COLO829 (cell line): ENCODE measurements around the gene INAVA.

ENCODE experiments used
- DNase-seq: peaks from one replicate; pipeline ENCODE4 v3.0.0; 2012; ENCODE audit warnings: low spot score

INAVA gene, protein sequence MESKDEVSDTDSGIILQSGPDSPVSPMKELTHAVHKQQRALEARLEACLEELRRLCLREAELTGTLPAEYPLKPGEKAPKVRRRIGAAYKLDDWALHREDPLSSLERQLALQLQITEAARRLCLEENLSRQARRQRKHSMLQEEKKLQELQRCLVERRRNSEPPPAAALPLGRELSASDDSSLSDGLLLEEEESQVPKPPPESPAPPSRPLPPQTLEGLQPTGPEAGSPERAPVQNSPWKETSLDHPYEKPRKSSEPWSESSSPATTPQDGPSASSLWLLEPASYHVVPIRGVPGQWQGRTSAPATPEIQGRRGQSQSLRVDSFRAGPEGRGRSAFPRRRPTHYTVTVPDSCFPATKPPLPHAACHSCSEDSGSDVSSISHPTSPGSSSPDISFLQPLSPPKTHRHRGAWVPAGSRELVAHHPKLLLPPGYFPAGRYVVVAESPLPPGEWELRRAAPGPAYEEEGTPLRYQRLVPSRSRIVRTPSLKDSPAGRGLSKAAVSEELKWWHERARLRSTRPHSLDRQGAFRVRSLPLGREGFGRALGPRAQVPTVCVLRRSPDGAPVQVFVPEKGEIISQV

DNA sequence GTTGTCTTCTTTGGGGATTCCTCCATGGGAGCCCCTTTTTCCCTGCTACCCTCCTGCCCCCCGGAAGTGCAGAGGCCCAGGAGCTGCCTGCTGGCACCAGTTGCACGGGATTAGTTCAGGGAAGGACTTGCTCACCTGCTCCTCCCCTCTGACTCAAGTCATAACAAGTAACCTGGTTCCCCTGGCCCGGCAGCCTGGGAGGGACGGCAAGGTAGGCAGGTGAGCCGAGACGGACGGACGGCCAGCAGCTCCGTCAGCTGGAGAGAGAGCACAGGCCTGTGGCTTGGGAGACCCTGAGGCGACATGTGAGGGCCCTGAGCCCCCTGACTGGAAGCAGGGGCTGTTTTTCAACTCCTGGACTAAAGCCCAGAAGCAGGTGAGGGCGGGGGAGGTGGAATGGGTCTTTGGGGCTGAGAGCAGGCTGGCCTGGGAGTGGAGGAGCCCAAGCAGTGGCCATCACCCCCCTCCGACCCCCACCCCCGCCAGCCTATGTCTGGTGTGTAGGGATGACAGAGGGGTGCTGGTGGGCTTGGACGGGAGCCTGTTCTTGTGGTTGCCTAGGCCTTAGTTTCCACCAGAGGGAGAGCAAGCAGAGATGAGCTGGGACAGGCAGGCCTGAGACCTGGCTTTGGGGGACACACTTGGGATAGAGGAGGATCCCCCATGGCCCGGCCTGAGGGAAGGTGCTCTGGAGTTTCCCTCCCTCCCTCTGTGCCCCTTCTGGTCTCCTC, at the start of gene INAVA:
TSS of gene INAVA (plus strand) at position 189 of the 731 bp plus-strand sequence. CDS start 3,501 bp downstream, outside the sequence.
- DNase-seq, result no peak

DNA sequence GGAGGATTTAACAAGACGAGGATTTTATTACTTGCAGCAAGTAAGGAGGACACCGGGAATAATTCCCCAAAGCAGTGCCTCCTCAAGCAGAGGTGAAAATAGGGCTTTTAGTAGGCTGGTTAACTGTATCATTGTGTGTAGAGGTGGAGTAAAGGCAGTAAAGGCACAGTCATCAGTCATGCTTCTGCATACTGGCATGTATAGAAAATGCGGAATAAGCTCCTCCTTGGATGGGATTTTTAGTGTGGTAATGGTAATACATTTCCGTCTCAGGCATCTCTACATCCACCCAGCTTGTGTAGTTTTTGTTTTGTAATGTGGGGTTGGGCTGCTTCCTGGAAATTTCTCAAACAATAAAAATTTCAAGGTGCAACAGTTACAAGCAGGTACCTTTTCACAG, 49.3 kb upstream of the INAVA start:
- no peak for DNase-seq

DNA sequence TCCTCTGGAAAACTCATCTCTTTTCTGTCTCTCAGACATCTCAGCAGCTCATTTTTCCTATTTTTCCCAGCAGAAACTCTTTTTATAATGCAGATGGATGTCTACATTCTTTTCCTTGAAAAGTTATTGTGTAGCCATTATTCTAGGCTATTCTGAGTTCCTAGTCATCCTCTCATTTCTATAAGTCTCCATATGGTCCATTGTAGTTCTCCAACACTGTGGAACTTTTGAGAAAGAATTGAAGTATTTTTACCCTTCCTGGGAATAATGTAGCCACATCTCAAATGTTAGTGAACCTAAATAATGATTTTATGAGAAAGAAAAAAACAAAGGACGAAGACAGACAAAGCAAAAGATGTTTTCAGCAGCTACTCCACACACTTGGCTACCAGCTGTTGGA, 48.3 kb upstream of the INAVA start:
- DNase-seq, result no peak

DNA sequence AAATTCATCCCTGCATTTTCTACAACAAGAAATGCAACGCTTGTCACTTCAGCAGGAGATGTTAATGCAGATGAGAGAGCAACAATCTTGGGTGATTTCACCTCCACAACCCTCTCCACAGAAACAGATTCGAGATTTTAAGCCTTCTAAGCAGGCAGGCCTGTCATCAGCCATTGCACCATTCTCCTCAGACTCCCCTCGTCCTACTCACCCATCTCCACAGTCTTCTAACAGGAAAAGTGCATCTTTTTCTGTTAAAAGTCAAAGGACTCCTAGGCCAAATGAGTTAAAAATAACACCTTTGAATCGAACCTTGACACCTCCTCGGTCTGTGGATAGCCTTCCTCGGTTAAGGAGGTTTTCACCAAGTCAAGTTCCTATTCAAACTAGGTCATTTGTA, 45.3 kb upstream of the INAVA start:
- no peak for DNase-seq

DNA sequence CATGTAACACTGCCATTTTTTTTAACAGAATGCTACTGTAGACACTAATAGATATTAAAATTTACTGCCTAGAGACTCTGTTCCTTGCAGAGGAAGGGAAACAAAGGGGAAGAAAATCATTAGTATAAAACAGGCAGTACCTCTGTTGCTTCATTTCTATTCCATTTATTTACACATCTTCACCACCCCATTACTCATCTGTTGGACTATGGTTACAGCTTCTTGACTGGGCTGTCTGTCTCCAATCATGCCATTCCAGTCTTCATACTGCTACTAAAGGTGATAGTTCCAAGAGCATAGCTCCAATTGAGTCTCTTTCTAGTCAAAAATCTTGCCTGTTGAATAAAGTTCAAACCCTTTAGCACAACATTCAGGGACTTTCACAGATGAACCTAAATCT, 44.1 kb upstream of the INAVA start:
- DNase-seq, result no peak

DNA sequence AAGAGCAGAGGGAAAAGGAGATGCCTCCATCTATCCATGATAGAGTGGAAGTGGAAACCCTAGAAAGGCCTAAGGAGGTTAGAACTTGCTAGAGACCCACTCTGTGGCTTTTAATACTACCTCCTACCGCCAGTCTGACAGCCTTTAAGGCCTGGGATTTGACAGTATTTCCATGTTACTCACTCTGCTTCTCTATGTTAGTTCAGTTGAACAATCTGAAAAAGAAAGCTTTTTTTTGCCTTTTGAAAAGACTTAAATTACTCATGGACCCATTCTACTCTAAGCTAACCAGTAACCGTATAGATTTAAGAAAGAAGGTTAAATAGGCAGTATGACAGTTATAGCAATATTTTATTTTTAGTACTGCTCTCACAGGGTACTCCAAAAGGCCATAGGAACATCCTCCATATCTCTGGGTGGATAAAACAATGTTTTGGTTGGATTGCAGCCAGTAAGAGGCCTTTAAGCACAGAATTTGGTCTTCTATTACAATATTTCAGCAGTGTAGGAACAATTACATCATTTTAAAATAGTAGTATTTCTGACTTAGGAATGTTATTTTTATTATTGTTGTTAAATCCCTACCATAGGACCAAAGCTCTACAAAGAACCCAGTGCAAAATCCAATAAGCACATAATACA, 37.9 kb upstream of the INAVA start:
- DNase-seq, result no peak

DNA sequence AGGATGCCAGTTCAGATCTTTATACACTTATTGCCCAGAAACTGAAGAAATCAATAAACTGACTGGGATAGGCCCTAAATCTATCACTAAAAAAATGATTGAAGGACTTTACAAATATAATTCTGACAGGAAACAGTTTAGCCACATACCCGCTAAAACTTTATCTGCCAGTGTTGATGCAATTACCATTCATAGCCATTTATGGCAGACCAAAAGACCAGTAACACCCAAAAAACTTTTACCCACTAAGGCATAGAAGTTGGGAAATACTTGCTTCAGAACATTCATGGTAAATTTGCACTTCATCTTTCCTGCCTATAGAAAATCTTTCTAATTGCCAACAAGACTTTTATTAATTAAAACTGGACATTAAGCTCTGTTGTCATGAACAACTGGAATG, 36.9 kb upstream of the INAVA start:
- no peak for DNase-seq

DNA sequence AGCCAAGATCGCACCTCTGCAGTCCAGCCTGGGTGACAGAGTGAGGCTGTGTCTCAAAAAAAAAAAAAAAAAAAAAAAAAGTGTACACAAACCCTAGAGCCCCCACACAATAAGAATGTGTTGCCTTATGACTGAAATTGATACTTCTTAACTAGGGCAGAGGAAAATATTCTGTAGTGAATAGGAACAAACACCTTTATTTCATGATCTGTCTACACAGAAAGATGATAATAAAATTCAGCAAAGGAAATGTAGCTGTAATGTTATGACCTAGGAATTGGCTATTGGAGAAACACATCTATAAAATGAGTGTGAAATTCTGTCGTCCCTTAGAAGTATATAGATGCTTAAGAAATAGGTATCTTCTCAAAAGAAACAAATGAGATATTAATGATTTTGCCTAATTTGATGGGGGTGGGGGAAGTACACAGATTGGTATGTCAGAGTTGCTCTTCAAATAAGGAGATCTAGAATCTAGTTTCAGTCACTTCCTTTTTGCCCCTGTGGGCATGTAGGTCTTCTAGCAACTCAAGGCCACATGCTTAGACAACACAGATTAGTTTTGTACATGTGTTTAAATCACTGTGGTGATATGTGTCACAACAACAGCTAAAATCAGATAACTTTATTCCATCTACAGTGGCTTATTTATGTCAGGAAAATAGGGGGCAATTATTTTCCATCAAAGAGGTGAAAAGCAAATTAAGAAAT, 32.6 kb upstream of the INAVA start:
- no peak for DNase-seq

DNA sequence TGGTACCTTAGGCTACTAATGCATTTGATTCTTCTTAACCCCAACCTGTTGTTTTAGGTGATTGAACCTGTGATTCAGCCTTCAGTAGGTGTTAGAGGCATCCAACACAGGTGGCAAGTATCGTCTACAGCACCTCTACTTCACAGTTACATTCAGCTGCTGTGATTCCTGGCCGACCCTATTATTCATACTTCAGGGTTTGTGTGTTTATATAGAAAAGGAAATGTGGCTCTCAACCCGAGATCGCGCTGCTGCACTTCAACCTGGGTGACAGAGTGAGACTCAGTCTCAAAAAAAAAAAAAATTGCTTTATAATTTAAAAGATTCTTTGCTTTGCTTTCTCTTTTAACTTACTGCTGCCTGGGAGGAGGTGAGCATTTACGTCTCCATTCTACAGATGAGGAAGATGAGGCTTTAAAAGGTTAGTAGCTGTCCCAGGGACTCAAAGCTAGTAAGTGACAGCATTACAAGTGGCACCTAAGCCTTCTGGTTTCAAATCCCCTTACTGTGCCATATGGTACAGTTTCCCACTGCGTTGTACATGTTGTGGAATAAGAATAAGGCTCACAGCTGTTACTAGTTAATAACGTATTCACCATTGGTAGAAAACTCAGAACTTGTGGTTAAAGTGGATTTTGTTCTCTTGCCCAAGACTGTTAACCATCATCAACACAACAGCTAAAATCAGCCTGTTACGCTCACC, 31.8 kb upstream of the INAVA start:
- no peak for DNase-seq

DNA sequence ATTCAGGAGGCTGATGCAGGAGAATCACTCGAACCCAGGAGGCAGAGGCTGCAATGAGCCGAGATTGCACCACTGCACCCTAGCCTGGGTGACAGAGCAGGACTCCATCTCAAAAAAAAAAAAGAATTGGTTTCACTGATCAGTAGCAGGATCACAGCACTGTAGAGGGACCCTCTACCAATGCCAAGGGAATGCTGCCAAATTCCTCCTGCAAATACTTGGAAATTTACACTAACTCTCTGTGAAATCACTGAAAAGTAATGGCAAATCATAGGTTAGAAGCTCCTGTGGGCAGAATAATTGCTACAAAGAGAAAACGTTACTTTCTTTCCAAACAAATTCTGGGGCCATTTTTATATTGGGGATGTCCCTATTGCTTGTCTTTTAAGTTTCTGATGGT, 28.6 kb upstream of the INAVA start:
- no peak for DNase-seq

DNA sequence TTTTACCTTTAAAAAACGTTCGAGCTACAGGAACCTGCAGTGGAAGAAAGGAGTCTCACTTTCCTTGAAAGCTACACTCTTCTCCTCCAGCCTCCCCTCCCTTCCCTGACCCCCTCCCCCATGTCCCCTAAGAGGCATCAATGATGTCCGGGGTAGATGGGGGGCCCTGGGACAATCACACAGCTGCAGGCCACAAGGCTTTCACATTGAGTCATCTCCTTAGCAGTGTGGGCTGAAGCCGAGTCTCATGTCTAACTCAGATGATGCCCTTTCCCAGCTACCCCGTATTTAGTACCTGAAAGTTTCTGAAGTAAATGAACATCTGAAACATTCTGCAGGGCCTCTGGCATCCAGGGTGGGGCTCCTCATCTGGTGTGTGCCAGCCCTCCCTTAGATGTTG, 28.2 kb upstream of the INAVA start:
- no peak for DNase-seq

DNA sequence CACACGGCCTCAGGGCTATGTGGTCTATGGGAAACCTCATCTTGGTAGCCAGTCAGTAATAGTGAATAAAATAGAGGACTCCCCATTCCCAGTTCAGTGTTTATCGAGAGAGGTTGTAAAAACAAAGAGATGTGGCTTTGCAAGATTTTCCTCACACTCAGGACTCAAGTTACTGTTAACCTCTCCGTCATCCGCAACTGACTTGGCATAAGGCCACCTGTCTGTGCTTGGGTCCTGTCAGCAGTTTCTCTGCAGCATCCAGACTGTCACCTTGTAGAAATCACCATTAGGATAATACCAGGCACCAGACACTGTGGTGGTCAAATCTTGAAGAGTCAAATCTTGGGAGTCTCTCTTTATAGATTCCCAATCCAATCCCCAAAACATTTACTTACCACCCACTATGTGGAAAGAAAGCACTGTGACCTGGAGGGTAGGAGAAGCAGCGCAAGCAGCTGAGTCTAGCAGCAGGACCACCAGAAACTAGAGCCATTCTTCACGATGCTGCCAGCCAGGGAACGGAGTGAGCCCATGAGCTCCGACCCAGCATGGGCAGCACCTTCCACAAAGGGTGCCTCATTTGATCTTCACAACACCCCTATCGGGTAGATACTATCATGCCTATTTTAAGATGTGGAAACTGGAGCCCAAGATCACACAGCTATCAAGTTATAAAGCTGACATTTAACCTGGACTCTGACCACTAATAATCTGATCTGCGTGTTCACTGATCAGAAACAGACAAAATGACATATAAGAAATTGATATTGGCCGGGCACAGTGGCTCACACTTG, 27.5 kb upstream of the INAVA start:
- DNase-seq, result no peak

DNA sequence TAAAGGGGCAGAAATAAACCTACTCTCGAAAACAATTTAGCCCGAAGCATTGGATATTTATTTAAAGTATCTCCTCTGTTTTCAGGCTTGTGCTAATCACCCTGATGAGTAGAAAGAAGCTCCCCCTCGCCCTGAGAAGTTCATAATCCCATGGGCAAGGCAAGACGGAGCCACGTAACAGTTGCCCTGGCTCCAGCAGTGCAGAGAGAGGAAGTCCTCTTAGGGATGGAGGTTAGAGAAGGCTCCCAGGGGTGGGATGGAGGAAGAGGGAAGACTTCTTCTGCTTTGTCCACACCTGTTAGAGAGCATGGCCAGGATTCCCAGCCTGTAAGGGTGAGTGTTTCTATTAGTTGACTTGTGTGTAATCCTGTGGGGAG, 25.3 kb upstream of the INAVA start:
- DNase-seq, result no peak

DNA sequence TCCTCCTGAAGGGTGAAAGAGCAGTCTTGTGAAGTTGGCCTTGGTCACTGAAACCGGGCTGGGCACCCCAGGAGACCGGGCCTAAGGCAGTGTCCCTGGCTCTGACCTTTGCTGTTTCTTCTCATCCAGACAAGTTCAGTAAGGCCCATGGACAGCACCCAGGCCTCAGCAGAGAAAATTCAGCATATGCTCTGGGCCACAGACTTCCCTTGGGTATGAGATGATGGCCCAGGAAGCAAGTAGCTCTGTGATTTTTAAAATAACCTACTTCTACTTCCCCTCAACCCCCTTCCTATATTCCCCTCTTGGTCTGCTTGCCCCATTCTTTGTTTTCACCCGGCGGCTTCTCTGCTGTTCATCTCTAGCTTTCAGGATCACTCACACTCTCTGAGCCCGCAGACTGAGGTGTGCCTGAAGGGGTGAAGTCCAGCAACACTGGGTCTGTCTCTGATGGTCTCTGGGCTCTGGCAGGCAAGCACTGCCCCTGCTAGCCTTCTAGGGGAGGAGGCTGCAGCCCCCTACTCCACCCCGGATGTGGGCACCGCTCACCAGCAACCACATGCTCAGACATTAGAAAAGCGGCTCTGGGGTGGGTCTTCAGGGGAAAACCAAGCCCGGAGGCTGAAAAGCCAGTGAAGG, 24.8 kb upstream of the INAVA start:
- no peak for DNase-seq

DNA sequence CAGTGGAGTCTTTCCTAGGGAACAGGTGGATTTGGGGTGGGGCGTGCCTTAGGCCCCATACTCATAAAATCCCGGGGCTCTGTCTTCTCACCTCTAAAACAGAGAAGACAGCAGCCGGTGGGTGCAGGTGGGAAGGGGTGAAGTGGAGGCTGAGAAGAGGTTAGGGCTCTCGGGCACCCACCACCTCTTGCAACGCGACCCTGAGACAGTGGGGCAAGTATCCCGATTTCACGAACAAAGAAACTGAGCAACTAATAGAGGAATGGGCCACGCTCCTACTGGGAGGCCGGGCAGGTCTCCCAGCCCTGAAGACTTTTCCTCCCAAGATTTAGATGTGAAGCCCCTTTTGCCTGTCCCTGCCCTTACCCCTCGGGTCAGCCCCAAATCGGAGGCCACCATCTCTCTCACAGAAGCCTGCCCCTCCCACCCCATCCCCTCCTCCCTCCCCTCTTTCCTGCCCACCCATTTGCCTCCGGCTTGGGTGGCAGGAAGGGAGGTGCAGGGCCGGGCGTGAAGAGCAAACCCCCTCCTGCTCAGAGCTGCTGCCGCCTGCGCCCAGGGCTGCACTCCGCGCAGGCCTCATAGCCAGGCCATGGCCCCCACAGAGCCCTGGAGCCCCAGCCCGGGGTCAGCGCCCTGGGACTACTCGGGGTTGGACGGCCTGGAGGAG, 22.1 kb upstream of the INAVA start, which contains the start of gene GPR25:
TSS of gene GPR25 (plus strand) at position 536 of the 670 bp plus-strand sequence. CDS start at position 593, 57 bp downstream.
- DNase-seq, result no peak

DNA sequence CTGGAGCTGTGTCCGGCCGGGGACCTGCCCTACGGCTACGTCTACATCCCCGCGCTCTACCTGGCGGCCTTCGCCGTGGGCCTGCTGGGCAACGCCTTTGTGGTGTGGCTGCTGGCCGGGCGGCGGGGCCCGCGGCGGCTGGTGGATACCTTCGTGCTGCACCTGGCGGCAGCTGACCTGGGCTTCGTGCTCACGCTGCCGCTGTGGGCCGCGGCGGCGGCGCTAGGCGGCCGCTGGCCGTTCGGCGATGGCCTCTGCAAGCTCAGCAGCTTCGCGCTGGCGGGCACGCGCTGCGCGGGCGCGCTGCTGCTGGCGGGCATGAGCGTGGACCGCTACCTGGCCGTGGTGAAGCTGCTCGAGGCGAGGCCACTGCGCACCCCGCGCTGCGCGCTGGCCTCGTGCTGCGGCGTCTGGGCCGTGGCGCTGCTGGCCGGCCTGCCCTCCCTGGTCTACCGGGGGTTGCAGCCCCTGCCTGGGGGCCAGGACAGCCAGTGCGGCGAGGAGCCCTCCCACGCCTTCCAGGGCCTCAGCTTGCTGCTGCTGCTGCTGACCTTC, 21.5 kb upstream of the INAVA start:
- DNase-seq, result no peak

DNA sequence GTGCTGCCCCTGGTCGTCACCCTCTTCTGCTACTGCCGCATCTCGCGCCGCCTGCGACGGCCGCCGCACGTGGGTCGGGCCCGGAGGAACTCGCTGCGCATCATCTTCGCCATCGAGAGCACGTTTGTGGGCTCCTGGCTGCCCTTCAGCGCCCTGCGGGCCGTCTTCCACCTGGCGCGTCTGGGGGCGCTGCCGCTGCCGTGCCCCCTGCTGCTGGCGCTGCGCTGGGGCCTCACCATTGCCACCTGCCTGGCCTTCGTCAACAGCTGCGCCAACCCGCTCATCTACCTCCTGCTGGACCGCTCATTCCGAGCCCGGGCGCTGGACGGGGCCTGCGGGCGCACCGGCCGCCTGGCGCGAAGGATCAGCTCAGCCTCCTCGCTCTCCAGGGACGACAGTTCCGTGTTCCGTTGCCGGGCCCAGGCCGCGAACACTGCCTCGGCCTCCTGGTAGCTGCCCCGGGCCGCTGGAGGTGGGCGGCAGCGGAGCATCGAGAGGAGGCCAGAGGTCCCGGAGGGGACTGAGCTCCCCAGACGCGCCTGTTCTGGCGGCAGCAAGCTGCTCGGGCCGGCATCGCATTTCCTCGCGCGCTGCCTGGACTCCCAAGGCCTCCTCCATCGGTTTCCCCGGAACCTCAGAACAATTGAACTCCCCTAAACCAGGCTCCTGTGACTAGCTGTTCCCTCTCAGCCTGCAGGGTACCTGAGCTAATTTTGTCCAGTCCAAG, 20.9 kb upstream of the INAVA start:
- no peak for DNase-seq

DNA sequence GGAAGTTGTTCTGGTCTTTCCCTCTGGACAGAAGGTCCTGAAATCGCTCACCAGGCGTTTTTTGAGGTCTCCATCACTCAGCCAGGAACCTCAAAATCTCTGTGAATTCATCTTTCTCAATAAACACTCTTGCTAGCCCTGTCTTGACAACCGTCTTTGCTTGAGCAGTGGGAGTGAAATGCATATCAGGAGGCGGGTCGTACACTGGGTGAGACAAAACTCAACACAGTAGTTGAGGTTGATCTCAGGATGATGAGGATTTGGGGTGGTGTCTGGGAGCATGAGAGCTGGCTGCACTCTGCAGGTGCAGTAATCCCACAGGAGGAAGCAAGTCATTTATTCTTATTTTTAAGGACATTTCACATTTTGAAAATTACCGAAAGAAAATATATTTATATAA, 20.0 kb upstream of the INAVA start:
- no peak for DNase-seq
